Measurements from ENCODE around the gene RCOR1. TPM values are rescaled to one million over a fixed set of nuclear protein-coding genes. Genes with fewer than 3 reads are reported as not detected.

Gene RCOR1
- total and polyA plus RNA-seq, 2 of the 8 experiments (the other 6 are each of a cell fraction or from before 2014, with no cell fraction given), result 12.3 to 26.3 TPM

DNA sequence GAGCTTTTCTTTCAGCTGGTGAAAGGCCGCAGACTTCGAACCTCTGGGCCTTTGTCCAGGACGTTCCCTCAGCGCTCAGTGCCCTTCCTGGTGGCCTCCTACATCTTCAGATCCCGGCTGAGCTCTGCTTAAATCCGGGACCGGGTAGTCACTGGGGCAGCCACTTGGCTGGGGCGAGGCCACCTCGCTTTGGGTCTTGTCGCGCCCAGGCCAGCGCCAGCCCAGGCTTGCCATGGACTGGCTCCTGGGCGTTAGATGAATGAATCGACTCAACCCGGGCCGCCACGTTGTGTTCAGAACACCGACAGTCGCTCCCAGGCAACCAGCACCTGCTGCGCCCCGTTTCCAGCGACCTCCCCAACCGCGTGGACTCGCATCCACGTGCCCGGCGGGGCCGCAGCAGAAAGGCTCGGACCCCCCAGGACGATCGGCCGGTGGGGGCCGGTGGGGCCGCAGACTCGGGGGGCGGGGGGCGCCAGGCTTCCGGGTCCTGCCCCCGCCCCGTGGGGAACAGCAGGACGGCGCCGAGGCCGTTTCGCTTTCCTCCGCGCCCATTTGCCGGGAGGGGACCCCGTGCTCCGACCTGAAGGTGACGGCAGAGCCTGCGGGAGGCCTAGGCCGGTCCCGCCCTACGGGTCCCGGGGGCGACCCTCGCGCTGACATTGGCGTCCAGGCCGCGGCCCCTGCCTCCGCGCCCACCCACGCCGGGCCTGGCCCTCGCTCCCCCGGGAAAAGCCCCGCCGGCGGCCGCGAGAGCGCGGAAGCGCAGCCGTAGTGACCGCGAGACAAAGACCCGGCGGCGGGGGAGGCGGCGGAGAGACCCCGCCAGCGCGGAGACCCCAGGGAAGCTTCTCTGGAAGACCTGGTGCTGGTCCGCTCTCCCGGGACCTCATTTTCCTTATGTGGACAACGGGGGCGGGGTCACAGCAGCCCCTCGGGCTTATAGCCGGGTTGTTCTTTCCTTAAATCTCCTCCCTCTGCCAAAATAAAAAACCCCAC is 37.3 kb upstream of the RCOR1 start (continued):
- TF ChIP-seq NRF1 (IDR thresholded peaks at IDR 0.05; ENCODE audit: low read depth, low read length), result no peak
- TF ChIP-seq ATF2 (IDR thresholded peaks at IDR 0.05; ENCODE audit: low read length), result no peak
- peak; percentile 54; the same call in 1 of the 2 replicates for TF ChIP-seq RBBP5 (IDR thresholded peaks at IDR 0.05; ENCODE audit: borderline replicate concordance, low read depth, low read length)
- TF ChIP-seq SAP30 (IDR thresholded peaks at IDR 0.05; ENCODE audit: insufficient read depth, insufficient replicate concordance, low read length), result no peak
- 0 out of 4 replicates have a peak, but pooled peaks have one; percentile 3 to 9 for TF ChIP-seq HDAC2 (IDR thresholded peaks at IDR 0.05; ENCODE audit: borderline replicate concordance in 1 of 2, low read depth in 2 of 2, low read length in 2 of 2)
- TF ChIP-seq, protein P1, sequence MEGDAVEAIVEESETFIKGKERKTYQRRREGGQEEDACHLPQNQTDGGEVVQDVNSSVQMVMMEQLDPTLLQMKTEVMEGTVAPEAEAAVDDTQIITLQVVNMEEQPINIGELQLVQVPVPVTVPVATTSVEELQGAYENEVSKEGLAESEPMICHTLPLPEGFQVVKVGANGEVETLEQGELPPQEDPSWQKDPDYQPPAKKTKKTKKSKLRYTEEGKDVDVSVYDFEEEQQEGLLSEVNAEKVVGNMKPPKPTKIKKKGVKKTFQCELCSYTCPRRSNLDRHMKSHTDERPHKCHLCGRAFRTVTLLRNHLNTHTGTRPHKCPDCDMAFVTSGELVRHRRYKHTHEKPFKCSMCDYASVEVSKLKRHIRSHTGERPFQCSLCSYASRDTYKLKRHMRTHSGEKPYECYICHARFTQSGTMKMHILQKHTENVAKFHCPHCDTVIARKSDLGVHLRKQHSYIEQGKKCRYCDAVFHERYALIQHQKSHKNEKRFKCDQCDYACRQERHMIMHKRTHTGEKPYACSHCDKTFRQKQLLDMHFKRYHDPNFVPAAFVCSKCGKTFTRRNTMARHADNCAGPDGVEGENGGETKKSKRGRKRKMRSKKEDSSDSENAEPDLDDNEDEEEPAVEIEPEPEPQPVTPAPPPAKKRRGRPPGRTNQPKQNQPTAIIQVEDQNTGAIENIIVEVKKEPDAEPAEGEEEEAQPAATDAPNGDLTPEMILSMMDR (IDR thresholded peaks at IDR 0.05; ENCODE audit: control extremely low read depth in 1 of 3, insufficient read depth in 1 of 3, low read depth in 1 of 3, low read length in 3 of 3), result no peak
- TF ChIP-seq SP4 (IDR thresholded peaks at IDR 0.05; ENCODE audit: low read length), result no peak
- 0 out of 2 replicates have a peak, but pooled peaks have one; percentile 12 for TF ChIP-seq CHD2 (IDR thresholded peaks at IDR 0.05; ENCODE audit: low read length)
- peak; percentile 91 for TF ChIP-seq ASH2L (IDR thresholded peaks at IDR 0.05; ENCODE audit: low read length)
- no peak for TF ChIP-seq SIRT6 (IDR thresholded peaks at IDR 0.05; ENCODE audit: low read length)
- peak; percentile 25; the same call in 1 of the 2 replicates for TF ChIP-seq POLR2AphosphoS5 (IDR thresholded peaks at IDR 0.05; ENCODE audit: low read depth, low read length)
- no peak for TF ChIP-seq HDAC6 (IDR thresholded peaks at IDR 0.05; ENCODE audit: low read depth, low read length)
- TF ChIP-seq KDM5A (IDR thresholded peaks at IDR 0.05; ENCODE audit: low read length), result no peak
- no peak for TF ChIP-seq YY1 (IDR thresholded peaks at IDR 0.05; ENCODE audit: low read depth, low read length)
- no peak for TF ChIP-seq RNF2 (IDR thresholded peaks at IDR 0.05; ENCODE audit: borderline replicate concordance, low read depth, low read length, missing control alignments, poor library complexity, severe bottlenecking)
- no peak for TF ChIP-seq BRCA1 (IDR thresholded peaks at IDR 0.05; ENCODE audit: low read depth, low read length)
- TF ChIP-seq USF2 (IDR thresholded peaks at IDR 0.05; ENCODE audit: low read length), result no peak
